Tibial nerve (tissue), 4 donors: ENCODE data around the gene BCAR3.

Experiments used
- EP300 ChIP-seq, 2 donors: sonication (generic); formaldehyde crosslinking; IDR thresholded peaks; one replicate each; pipeline ENCODE4 v1.6.1; 2017; ENCODE audit warnings: antibody characterized with exemption in 2 of 2, mild to moderate bottlenecking in 1 of 2
- POLR2A ChIP-seq, 2 donors: fragments of 450-650 bp; IDR thresholded peaks; one replicate each; pipeline ENCODE4 v1.6.1; 2017; ENCODE audit warnings: antibody characterized with exemption in 2 of 2, mild to moderate bottlenecking in 2 of 2, moderate library complexity in 2 of 2
- TF ChIP-seq, protein P1 (sequence below), 5 experiments: fragments of 200-600 bp in 3 of 5; fragments of 450-650 bp in 2 of 5; sonication (generic) in 3 of 5; IDR thresholded peaks; one replicate each; pipeline ENCODE4 v1.5.1; 2016 to 2019; ENCODE audit warnings: antibody characterized with exemption in 5 of 5, mild to moderate bottlenecking in 3 of 5, moderate library complexity in 2 of 5

DNA sequence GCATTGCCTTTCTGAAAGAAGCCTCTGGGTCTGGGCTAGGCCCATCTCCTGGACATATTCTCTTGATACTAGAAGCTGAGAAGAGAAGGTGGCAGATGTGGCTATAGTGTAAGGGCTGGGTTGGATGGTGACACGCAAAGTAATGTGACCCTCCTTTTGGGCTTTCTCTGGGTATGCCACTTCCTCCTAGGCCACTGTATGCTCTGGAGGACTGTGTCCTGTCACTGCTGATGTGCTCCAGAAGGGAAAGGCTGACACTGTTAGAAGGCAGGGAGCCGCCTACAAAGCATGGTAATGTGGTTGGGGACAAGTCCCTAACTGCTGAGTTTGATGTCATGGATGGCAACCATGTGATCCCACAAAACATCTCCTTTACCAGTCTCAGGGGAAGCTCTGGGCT is 112.1 kb downstream of the BCAR3 start:
- TF ChIP-seq POLR2A (IDR thresholded peaks at IDR 0.05) (no peak), EP300 (IDR thresholded peaks at IDR 0.05) (no peak)
- TF ChIP-seq, protein P1, sequence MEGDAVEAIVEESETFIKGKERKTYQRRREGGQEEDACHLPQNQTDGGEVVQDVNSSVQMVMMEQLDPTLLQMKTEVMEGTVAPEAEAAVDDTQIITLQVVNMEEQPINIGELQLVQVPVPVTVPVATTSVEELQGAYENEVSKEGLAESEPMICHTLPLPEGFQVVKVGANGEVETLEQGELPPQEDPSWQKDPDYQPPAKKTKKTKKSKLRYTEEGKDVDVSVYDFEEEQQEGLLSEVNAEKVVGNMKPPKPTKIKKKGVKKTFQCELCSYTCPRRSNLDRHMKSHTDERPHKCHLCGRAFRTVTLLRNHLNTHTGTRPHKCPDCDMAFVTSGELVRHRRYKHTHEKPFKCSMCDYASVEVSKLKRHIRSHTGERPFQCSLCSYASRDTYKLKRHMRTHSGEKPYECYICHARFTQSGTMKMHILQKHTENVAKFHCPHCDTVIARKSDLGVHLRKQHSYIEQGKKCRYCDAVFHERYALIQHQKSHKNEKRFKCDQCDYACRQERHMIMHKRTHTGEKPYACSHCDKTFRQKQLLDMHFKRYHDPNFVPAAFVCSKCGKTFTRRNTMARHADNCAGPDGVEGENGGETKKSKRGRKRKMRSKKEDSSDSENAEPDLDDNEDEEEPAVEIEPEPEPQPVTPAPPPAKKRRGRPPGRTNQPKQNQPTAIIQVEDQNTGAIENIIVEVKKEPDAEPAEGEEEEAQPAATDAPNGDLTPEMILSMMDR (IDR thresholded peaks at IDR 0.05): no peak
